Progenitor cell of endocrine pancreas (in vitro differentiated cells): Measurements from ENCODE around the gene SEC14L1. TPM values are rescaled to one million over a fixed set of nuclear protein-coding genes. Genes with fewer than 3 reads are reported as not detected.

Experiments
- DNase-seq: peaks from one replicate; pipeline ENCODE4 v3.0.0; 2021; ENCODE audit warnings: low spot score; ENCODE audit not compliant: unreplicated experiment
- H3K27ac Mint-ChIP-seq: 2 replicates; pipeline ENCODE4 v1.8.0; 2021; ENCODE audit warnings: mild to moderate bottlenecking, moderate library complexity, mixed read lengths
- H3K27me3 Mint-ChIP-seq: 2 replicates; pipeline ENCODE4 v1.8.0; 2021; ENCODE audit warnings: mixed read lengths
- H3K36me3 Mint-ChIP-seq: 2 replicates; pipeline ENCODE4 v1.8.0; 2022; ENCODE audit warnings: mixed read lengths; ENCODE audit not compliant: insufficient read depth
- H3K4me1 Mint-ChIP-seq: 2 replicates; pipeline ENCODE4 v1.8.0; 2021; ENCODE audit warnings: low read depth, mixed read lengths
- H3K4me3 Mint-ChIP-seq: 2 replicates; pipeline ENCODE4 v1.8.0; 2021; ENCODE audit warnings: low read depth, mild to moderate bottlenecking, moderate library complexity, mixed read lengths
- H3K9me3 Mint-ChIP-seq: 2 replicates; pipeline ENCODE4 v1.8.0; 2021; ENCODE audit warnings: low read depth, mixed read lengths
- CTCF ChIP-seq: fragments of 200-600 bp; sonication (generic); IDR thresholded peaks from one replicate; pipeline ENCODE4 v1.5.0; 2021; ENCODE audit warnings: antibody characterized with exemption, mild to moderate bottlenecking; ENCODE audit not compliant: unreplicated experiment
- total RNA-seq: library from RNA; stranded (reverse); gene quantifications from 2 replicates; pipeline ENCODE4 v1.2.1, GENCODE V29; 2021

The SEC14L1 gene
- total RNA-seq, 1 donor from 2014 or later = 90.8 TPM

- Mint-ChIP-seq H3K9me3 (no peaks in the 10 kb centered on the region), H3K4me3 (no peak overlapping the region), H3K27ac (no peak overlapping the region), H3K4me1 (peaks cover 2% of the 10 kb centered on the region), H3K27me3 (no peaks in the 10 kb centered on the region), H3K36me3 (no peaks in the 10 kb centered on the region)
- TF ChIP-seq CTCF = no peak
- DNase-seq = no peak
Measured at GRCh38 chr17:77230436-77230830, 89.7 kb downstream of the SEC14L1 start.

GRCh38 chr17:77231076-77231871 is 90.5 kb downstream of the SEC14L1 start:
- DNase-seq = no peak
- Mint-ChIP-seq H3K9me3 (no peaks in the 10 kb centered on the region), H3K36me3 (no peaks in the 10 kb centered on the region)

GRCh38 chr17:77233127-77233526 is 92.4 kb downstream of the SEC14L1 start:
- no peak for TF ChIP-seq CTCF
- no peaks in the 10 kb centered on the region for H3K9me3 Mint-ChIP-seq
- H3K27ac Mint-ChIP-seq = no peak overlapping the region
- no peak for DNase-seq
- H3K36me3 Mint-ChIP-seq = no peaks in the 10 kb centered on the region
- no peaks in the 10 kb centered on the region for H3K27me3 Mint-ChIP-seq
- peaks cover 2% of the 10 kb centered on the region for H3K4me1 Mint-ChIP-seq
- H3K4me3 Mint-ChIP-seq = no peak overlapping the region

More at GRCh38 chr17:77231076-77231871, 90.5 kb downstream of the SEC14L1 start:
- Mint-ChIP-seq H3K4me1 (peaks cover 2% of the 10 kb centered on the region), H3K27ac (no peak overlapping the region), H3K27me3 (no peaks in the 10 kb centered on the region), H3K4me3 (no peak overlapping the region)
- TF ChIP-seq CTCF = no peak

- H3K4me1 Mint-ChIP-seq = peaks cover under 1% of the 10 kb centered on the region
- H3K27ac Mint-ChIP-seq = no peak overlapping the region
- TF ChIP-seq CTCF = no peak
- no peak for DNase-seq
- no peaks in the 10 kb centered on the region for H3K36me3 Mint-ChIP-seq
- H3K27me3 Mint-ChIP-seq = no peaks in the 10 kb centered on the region
- H3K4me3 Mint-ChIP-seq = no peak overlapping the region
- no peaks in the 10 kb centered on the region for H3K9me3 Mint-ChIP-seq
Measured at GRCh38 chr17:77233635-77234334, 93.0 kb downstream of the SEC14L1 start.

- Mint-ChIP-seq H3K9me3 (no peaks in the 10 kb centered on the region), H3K36me3 (no peaks in the 10 kb centered on the region), H3K4me3 (no peak overlapping the region), H3K27me3 (no peaks in the 10 kb centered on the region), H3K27ac (no peak overlapping the region), H3K4me1 (no peaks in the 10 kb centered on the region)
- DNase-seq = no peak
- TF ChIP-seq CTCF = no peak
Measured at GRCh38 chr17:77234695-77235094, 93.9 kb downstream of the SEC14L1 start.
